DND-41 (cell line): ENCODE measurements around the gene TAF4.

Experiments
- ATAC-seq: fragments of 200-7000 bp; cut with Tn5 transposase; 3 replicates; pipeline ENCODE4 v1.9.1; 2021; ENCODE audit warnings: low read depth; ENCODE audit not compliant: insufficient read depth
- DNase-seq: peaks from one replicate; pipeline ENCODE4 v3.0.0-alpha.2; 2020
- H2AFZ ChIP-seq: 2 replicates; pipeline ENCODE4 v1.6.0; 2012; ENCODE audit warnings: low read depth, low read length
- H3K27ac ChIP-seq: 2 replicates; pipeline ENCODE4 v1.5.1; 2012; ENCODE audit warnings: low read length, inconsistent platforms
- H3K27me3 ChIP-seq: fragments of 200-600 bp; sonication (generic); 2 replicates; pipeline ENCODE4 v1.6.0; 2012; ENCODE audit warnings: low read length, mild to moderate bottlenecking, inconsistent platforms; ENCODE audit not compliant: insufficient read depth, poor library complexity
- H3K36me3 ChIP-seq: 2 replicates; pipeline ENCODE4 v1.5.1; 2012; ENCODE audit warnings: low read length, inconsistent platforms; ENCODE audit not compliant: insufficient read depth
- H3K4me1 ChIP-seq: 2 replicates; pipeline ENCODE4 v1.5.1; 2012; ENCODE audit warnings: mild to moderate bottlenecking, low read length; ENCODE audit not compliant: insufficient read depth
- H3K4me2 ChIP-seq: 2 replicates; pipeline ENCODE4 v1.6.0; 2012; ENCODE audit warnings: mild to moderate bottlenecking, moderate library complexity, low read length, inconsistent platforms; ENCODE audit not compliant: insufficient read depth
- H3K4me3 ChIP-seq, 2 experiments: fragments of 200-600 bp in 1 of 2; shearing (Covaris generic) in 1 of 2; 2 replicates each; pipeline ENCODE4 v1.5.1; 2012 to 2016; ENCODE audit warnings: inconsistent platforms in 2 of 2, low read length in 2 of 2, mild to moderate bottlenecking in 2 of 2, low read depth in 1 of 2, moderate library complexity in 1 of 2
- H3K79me2 ChIP-seq: 2 replicates; pipeline ENCODE4 v1.6.0; 2012; ENCODE audit warnings: low read length, inconsistent platforms; ENCODE audit not compliant: insufficient read depth
- H3K9ac ChIP-seq: 2 replicates; pipeline ENCODE4 v1.6.0; 2012; ENCODE audit warnings: low read depth, mild to moderate bottlenecking, inconsistent platforms, low read length, moderate library complexity
- H3K9me3 ChIP-seq: 2 replicates; pipeline ENCODE4 v1.5.1; 2012; ENCODE audit warnings: low read length, moderate library complexity, mild to moderate bottlenecking, inconsistent platforms; ENCODE audit not compliant: insufficient read depth, severe bottlenecking
- H4K20me1 ChIP-seq: 2 replicates; pipeline ENCODE4 v1.6.0; 2012; ENCODE audit warnings: low read length; ENCODE audit not compliant: insufficient read depth
- CTCF ChIP-seq: IDR thresholded peaks from 2 replicates; pipeline ENCODE4 v1.5.1; 2012; ENCODE audit warnings: borderline replicate concordance, low read length, moderate library complexity, mild to moderate bottlenecking; ENCODE audit not compliant: poor library complexity, severe bottlenecking; ENCODE audit errors: extremely low read depth
- EZH2 ChIP-seq: IDR thresholded peaks from 3 replicates; pipeline ENCODE4 v1.6.1; 2012; ENCODE audit warnings: borderline replicate concordance, low read depth, mild to moderate bottlenecking, moderate library complexity, low read length, inconsistent platforms; ENCODE audit not compliant: severe bottlenecking

TAF4 gene

GRCh38 chr20:62083312-62083711, 17.6 kb upstream of the TAF4 start:
- Histone ChIP-seq H2AFZ (no peak overlapping the region), H3K4me1 (no peaks in the 10 kb centered on the region), H3K9ac (no peak overlapping the region), H3K79me2 (no peaks in the 10 kb centered on the region), H3K27ac (no peak overlapping the region), H3K9me3 (no peaks in the 10 kb centered on the region), H3K4me3 (no peak overlapping the region), H3K36me3 (no peaks in the 10 kb centered on the region), H4K20me1 (no peaks in the 10 kb centered on the region; the same call in 1 of the 2 replicates), H3K27me3 (peaks cover 20% of the 10 kb centered on the region), H3K4me2 (no peak overlapping the region)
- DNase-seq (no peak), ATAC-seq (no peak)
- TF ChIP-seq EZH2 (no peak), CTCF (no peak)

- Histone ChIP-seq H3K27me3 (no peaks in the 10 kb centered on the region), H4K20me1 (no peaks in the 10 kb centered on the region), H3K4me3 (no peak overlapping the region), H3K27ac (no peak overlapping the region), H3K4me2 (no peak overlapping the region), H3K4me1 (no peaks in the 10 kb centered on the region), H3K9me3 (peaks cover 6% of the 10 kb centered on the region), H2AFZ (no peak overlapping the region), H3K9ac (no peak overlapping the region), H3K79me2 (no peaks in the 10 kb centered on the region), H3K36me3 (no peaks in the 10 kb centered on the region)
- ATAC-seq = no peak
- TF ChIP-seq CTCF = no peak
- TF ChIP-seq EZH2 = no peak
- DNase-seq = no peak
Observed at GRCh38 chr20:62080249-62080990, 14.7 kb upstream of the TAF4 start.

DNA sequence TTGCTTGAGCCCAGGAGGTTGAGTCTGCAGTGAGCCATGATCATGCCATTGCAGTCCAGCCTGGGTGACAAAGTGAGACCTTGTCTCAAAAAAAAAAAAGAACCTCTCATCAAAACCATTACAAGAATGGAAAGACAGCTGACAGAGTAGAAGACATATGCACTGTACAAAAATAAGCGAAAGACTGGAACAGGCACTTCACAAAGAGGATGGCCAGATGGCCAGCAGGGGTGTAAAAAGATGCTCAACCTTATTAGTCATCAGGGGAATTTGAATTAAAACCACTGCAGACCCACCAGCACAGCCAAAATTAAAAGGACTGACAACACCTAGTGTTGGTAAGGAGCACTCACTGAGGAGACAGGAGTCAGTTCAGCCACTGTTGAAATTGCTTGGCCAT, 13.5 kb upstream of the TAF4 start:
- no peak for TF ChIP-seq CTCF
- TF ChIP-seq EZH2 = no peak
- no peak overlapping the region for H3K4me2 ChIP-seq
- no peaks in the 10 kb centered on the region for H3K4me1 ChIP-seq
- H3K27ac ChIP-seq = no peak overlapping the region
- no peaks in the 10 kb centered on the region for H3K27me3 ChIP-seq
- no peaks in the 10 kb centered on the region for H3K36me3 ChIP-seq
- no peak for ATAC-seq
- H3K9me3 ChIP-seq = peaks cover 16% of the 10 kb centered on the region
- no peak overlapping the region for H3K9ac ChIP-seq
- H2AFZ ChIP-seq = no peak overlapping the region
- no peaks in the 10 kb centered on the region for H3K79me2 ChIP-seq
- H3K4me3 ChIP-seq = no peak overlapping the region
- no peak for DNase-seq
- no peaks in the 10 kb centered on the region for H4K20me1 ChIP-seq
